ENCODE data around the gene VTCN1. TPM values are rescaled to one million over a fixed set of nuclear protein-coding genes. Genes with fewer than 3 reads are reported as not detected.

The VTCN1 gene
- total RNA-seq, 2 experiments from 2014 or later, result not detected

DNA sequence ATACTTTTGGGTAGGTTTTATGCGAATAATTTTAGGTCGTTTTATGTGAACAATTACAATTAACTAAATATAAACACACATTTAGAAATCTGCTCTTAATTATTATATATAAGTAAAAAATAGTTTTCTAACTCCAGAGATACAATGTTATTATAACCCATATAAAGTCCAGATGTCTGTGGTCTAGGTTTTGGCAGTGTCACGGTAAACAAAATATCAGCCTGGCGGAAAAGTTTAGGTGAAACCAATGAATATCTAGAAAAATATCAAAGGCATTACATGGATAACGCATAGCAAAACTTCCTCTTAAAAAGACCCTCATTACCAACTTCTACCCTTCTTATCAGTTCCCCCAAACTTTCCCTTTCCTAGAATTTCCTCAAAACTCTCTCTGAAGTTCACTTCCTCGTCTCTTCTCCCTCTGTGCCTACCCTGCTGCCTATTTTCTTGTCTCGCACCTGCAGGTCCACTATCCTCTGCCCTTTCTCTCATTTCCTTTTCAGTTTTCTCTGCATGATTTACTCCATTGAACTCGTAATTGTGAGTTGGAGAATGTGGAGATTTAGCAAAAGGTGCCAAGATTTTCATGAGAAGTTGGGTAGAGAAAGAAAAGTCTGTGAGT, 21.8 kb downstream of the VTCN1 start:
- H3K4me3 Mint-ChIP-seq, result no peak overlapping the region

DNA sequence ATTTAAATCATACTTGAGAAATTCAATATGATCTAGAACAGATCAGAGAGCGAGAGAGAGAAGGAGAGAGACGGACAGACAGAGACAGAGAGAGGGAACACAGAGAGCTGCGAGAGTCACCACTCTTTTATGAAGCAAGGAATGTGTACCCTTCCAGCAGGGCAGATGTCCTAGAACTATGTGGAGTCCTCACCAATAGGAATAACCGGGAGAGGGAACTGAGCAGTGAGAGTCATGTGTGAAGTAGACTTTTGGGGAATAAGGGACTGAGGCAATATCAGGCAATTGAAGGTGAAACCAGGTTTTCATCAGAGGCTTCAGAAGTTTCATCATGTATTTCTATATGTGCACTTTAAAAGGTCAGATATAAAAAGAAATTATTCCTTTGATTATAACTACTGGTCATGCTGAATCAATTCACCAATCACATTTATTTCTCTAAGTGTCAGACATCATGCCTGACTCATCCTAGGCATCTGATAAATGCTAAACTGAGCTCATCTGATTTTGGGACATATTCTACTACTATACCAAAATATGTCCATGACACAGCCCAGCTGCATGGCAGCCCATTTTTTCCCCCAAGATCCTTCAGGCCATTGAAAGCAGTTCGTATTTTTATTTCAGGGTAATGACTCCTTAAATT, 22.4 kb downstream of the VTCN1 start:
- Mint-ChIP-seq H3K9me3 (no peaks in the 10 kb centered on the region), H3K27ac (no peak overlapping the region), H3K4me3 (no peak overlapping the region), H3K36me3 (no peaks in the 10 kb centered on the region), H3K27me3 (peaks cover 9% of the 10 kb centered on the region), H3K4me1 (no peaks in the 10 kb centered on the region)
- DNase-seq (no peak), ATAC-seq (ENCODE audit: low read depth) (no peak)
- POLR2A ChIA-PET, result no interaction called here

More for the DNA sequence above, 21.8 kb downstream of the VTCN1 start:
- ATAC-seq (ENCODE audit: low read depth), result no peak
- Mint-ChIP-seq H3K4me1 (no peaks in the 10 kb centered on the region), H3K9me3 (no peaks in the 10 kb centered on the region), H3K27ac (no peak overlapping the region), H3K27me3 (peaks cover 9% of the 10 kb centered on the region), H3K36me3 (no peaks in the 10 kb centered on the region)
- DNase-seq, result no peak
- POLR2A ChIA-PET, result no interaction called here

DNA sequence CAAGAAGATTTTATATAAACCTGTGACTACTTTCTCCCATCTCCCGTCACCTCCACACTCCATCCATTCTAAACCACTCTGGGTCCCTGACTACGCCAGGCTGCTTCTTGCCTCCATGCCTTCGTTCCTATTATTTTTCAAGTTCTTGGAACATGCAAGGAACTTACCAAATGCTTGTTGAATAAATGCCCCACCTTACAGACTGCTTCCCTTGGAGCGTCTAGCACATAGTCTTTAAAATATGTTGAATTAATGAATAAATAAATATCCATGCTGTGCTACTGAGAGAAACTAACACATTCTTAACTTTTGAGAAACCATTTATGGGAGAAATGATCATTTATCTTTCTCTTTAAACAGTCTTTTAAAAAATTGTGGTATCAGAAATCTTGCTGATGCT, 27.6 kb downstream of the VTCN1 start:
- H3K27ac Mint-ChIP-seq, result no peak overlapping the region
- POLR2A ChIA-PET, result no interaction called here
- H3K4me1 Mint-ChIP-seq, result no peaks in the 10 kb centered on the region
- H3K9me3 Mint-ChIP-seq, result no peaks in the 10 kb centered on the region
- H3K27me3 Mint-ChIP-seq, result peaks cover 8% of the 10 kb centered on the region
- H3K36me3 Mint-ChIP-seq, result no peaks in the 10 kb centered on the region
- no peak overlapping the region for H3K4me3 Mint-ChIP-seq
- DNase-seq, result no peak
- ATAC-seq (ENCODE audit: low read depth), result no peak

- no peak for ATAC-seq (ENCODE audit: low read depth)
- H3K36me3 Mint-ChIP-seq, result no peaks in the 10 kb centered on the region
- POLR2A ChIA-PET, result no interaction called here
Measured at GRCh38 chr1:117182319-117182718, 28.4 kb downstream of the VTCN1 start.

DNA sequence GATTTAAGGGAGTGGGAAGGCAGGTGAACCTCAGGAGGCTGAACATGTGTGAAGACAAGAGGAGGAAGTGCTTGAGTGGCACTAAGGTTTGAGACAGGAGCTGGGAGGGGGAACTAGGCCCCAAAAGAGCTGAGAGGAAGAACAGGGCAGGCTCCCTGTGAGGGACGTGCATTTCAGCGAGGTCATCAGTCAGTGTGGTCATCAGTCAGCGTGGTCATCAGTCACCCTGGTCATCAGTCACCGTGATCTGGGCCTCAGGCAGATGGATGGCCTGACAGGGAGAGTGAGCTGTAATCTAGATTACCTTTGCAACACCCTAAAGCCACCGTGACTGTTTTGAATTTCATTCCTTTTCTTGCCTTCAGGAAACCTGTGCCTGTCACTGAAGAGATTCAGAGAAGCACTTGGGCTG, 29.1 kb downstream of the VTCN1 start:
- H3K4me3 Mint-ChIP-seq, result no peak overlapping the region
- DNase-seq, result no peak
- POLR2A ChIA-PET, result no interaction called here
- H3K27ac Mint-ChIP-seq, result no peak overlapping the region
- no peaks in the 10 kb centered on the region for H3K4me1 Mint-ChIP-seq
- H3K27me3 Mint-ChIP-seq, result peaks cover 5% of the 10 kb centered on the region
- no peaks in the 10 kb centered on the region for H3K36me3 Mint-ChIP-seq
- no peaks in the 10 kb centered on the region for H3K9me3 Mint-ChIP-seq
- no peak for ATAC-seq (ENCODE audit: low read depth)

More at GRCh38 chr1:117182319-117182718, 28.4 kb downstream of the VTCN1 start:
- Mint-ChIP-seq H3K9me3 (no peaks in the 10 kb centered on the region), H3K27me3 (peaks cover 5% of the 10 kb centered on the region), H3K4me1 (no peaks in the 10 kb centered on the region), H3K27ac (no peak overlapping the region), H3K4me3 (no peak overlapping the region)
- no peak for DNase-seq

- H3K4me1 Mint-ChIP-seq, result no peaks in the 10 kb centered on the region
- H3K27ac Mint-ChIP-seq, result no peak overlapping the region
- no peak overlapping the region for H3K4me3 Mint-ChIP-seq
- ATAC-seq (ENCODE audit: low read depth) (no peak), DNase-seq (no peak)
- POLR2A ChIA-PET, result no interaction called here
- H3K9me3 Mint-ChIP-seq, result no peaks in the 10 kb centered on the region
- H3K27me3 Mint-ChIP-seq, result peaks cover 5% of the 10 kb centered on the region
- no peaks in the 10 kb centered on the region for H3K36me3 Mint-ChIP-seq
Measured at GRCh38 chr1:117180147-117180967, 30.4 kb downstream of the VTCN1 start.

DNA sequence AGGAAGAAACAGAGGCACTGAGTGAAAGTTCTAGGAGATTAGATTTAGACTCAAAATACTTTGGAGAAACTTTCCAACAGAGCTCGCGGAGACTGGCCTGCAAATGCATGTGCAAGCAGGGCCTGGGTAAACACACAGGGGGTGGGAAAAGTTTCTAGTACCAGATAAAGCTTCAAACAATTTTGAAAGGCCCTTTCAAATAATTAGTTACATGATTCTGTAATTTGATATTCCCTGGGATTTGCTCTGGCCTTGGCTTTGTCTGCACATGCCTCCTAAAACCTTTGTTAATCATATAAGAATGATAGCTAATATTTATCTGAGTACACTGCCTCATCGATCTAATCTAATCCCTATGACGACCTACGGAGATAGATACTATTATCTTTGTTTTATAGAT, 31.3 kb downstream of the VTCN1 start:
- H3K27ac Mint-ChIP-seq, result no peak overlapping the region
- H3K4me3 Mint-ChIP-seq, result no peak overlapping the region
- no peaks in the 10 kb centered on the region for H3K36me3 Mint-ChIP-seq
- no peak for DNase-seq
- POLR2A ChIA-PET, result no interaction called here
- no peaks in the 10 kb centered on the region for H3K9me3 Mint-ChIP-seq
- peaks cover 4% of the 10 kb centered on the region for H3K27me3 Mint-ChIP-seq
- no peaks in the 10 kb centered on the region for H3K4me1 Mint-ChIP-seq
- ATAC-seq (ENCODE audit: low read depth), result no peak

DNA sequence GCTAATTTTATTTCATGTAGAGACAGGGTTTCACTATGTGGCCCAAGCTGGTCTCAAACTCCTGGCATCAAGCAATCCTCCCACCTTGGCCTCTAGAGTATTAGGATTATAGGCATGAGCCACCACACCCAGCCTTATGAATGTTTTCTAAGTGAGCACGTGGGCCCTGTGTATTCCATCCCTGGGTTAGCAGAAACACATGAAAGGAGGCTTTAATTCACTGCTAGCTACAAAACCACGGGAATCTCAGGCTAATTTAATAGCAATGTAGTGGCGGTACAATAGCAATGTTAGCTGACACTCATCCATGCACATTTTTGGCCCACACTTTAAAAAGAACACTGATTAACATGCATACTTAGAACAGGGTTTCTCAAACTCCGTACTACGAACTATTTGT, 32.0 kb downstream of the VTCN1 start:
- Mint-ChIP-seq H3K9me3 (no peaks in the 10 kb centered on the region), H3K27ac (no peak overlapping the region), H3K27me3 (peaks cover 4% of the 10 kb centered on the region), H3K4me1 (no peaks in the 10 kb centered on the region), H3K36me3 (no peaks in the 10 kb centered on the region), H3K4me3 (no peak overlapping the region)
- ATAC-seq (ENCODE audit: low read depth) (no peak), DNase-seq (no peak)
- POLR2A ChIA-PET, result no interaction called here

DNA sequence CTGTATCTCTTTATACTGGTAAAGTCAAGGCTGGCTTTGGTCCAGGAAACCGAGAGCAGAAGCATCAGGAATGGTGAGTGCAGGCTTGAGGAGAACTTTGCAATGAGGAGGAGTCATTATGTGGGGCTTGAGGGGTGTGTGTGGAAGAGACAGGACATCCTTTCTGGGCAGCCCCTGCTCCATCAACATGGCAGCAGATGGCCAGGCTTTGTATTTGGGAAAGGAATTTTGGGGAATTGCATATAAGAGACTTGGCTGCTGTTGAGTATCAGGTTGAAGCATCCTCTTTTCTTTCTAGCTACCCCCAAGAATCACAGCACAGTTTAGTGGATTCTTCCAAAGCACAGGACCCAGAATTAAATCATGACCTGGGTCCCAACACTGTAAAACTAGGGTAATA, 33.4 kb downstream of the VTCN1 start:
- no peak overlapping the region for H3K4me3 Mint-ChIP-seq
- DNase-seq (no peak), ATAC-seq (ENCODE audit: low read depth) (no peak)
- POLR2A ChIA-PET, result interaction anchor here (0.7 kb wide), 1 partner anchor 186 kb away, joined by 3 read pairs; no protein-coding TSS in a partner anchor
- no peaks in the 10 kb centered on the region for H3K9me3 Mint-ChIP-seq
- no peak overlapping the region for H3K27ac Mint-ChIP-seq
- H3K36me3 Mint-ChIP-seq, result no peaks in the 10 kb centered on the region
- H3K4me1 Mint-ChIP-seq, result no peaks in the 10 kb centered on the region
- no peaks in the 10 kb centered on the region for H3K27me3 Mint-ChIP-seq

DNA sequence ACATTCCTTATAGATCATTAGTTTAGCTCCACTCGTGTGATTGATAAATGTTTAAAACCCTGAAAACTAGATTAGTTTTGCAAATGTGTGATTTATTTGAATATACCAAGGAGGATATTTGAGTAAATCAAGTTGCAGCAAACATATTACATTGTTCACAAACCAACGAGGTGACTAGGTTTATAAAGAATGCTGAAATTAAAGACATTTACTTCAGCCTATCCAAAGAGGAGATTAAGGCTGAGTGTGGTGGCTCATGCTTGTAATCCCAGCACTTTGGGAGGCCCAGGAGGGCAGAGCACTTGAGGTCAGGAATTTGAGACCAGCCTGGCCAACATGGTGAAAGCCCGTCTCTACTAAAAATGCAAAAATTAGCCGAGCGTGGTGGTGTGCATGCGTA, 34.1 kb downstream of the VTCN1 start:
- Mint-ChIP-seq H3K9me3 (no peaks in the 10 kb centered on the region), H3K36me3 (no peaks in the 10 kb centered on the region), H3K27me3 (no peaks in the 10 kb centered on the region), H3K4me3 (no peak overlapping the region), H3K27ac (no peak overlapping the region), H3K4me1 (no peaks in the 10 kb centered on the region)
- POLR2A ChIA-PET, result no interaction called here
- no peak for ATAC-seq (ENCODE audit: low read depth)
- DNase-seq, result no peak

DNA sequence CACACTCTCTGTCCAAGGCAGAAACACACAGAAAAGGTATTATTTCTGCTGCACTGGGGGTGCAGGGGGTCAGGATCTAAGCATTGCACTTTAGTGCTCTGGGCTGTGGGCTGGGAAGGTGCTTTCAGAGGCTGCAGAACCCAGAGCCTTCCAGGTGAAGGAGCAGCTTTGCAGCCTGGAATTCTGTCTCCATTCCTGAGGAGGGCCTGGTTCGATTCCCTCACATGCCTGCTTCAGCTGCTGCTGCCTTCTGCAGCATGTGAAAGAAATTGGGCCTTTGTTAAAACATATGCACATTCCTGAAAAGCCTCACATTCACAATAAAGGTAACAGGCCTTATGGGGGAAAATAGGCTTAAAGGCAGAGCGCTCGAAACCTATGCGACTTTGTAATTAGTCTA, 35.9 kb downstream of the VTCN1 start:
- Mint-ChIP-seq H3K36me3 (no peaks in the 10 kb centered on the region), H3K27ac (no peak overlapping the region)

GRCh38 chr1:117173691-117174090, 37.0 kb downstream of the VTCN1 start:
- H3K36me3 Mint-ChIP-seq, result no peaks in the 10 kb centered on the region
- H3K4me3 Mint-ChIP-seq, result no peak overlapping the region
- H3K4me1 Mint-ChIP-seq, result no peaks in the 10 kb centered on the region

More for the DNA sequence above, 35.9 kb downstream of the VTCN1 start:
- no peak overlapping the region for H3K4me3 Mint-ChIP-seq
- H3K9me3 Mint-ChIP-seq, result no peaks in the 10 kb centered on the region
- H3K4me1 Mint-ChIP-seq, result no peaks in the 10 kb centered on the region
- DNase-seq (no peak), ATAC-seq (ENCODE audit: low read depth) (no peak)
- no peaks in the 10 kb centered on the region for H3K27me3 Mint-ChIP-seq
- POLR2A ChIA-PET, result no interaction called here

DNA sequence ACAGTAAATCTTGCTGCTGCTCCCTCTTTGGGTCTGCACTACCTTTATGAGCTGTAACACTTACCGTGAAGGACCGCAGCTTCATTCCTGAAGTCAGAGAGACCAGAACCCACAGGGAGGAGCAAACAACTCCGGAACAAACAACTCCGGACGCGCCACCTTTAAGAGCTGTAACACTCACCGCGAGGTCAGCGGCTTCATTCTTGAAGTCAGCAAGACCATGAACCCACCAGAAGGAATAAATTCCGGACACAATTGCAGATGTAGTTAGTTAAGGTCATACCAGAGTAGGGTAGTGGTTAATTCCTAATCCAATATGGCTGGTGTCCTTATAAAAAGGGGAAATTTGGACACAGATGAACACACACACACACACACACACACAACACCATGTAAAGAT, 37.7 kb downstream of the VTCN1 start:
- Mint-ChIP-seq H3K27ac (no peak overlapping the region), H3K4me1 (no peaks in the 10 kb centered on the region), H3K27me3 (peaks cover 2% of the 10 kb centered on the region), H3K4me3 (no peak overlapping the region), H3K9me3 (no peaks in the 10 kb centered on the region), H3K36me3 (no peaks in the 10 kb centered on the region)
- POLR2A ChIA-PET, result no interaction called here
- no peak for DNase-seq
- ATAC-seq (ENCODE audit: low read depth), result no peak

More at GRCh38 chr1:117173691-117174090, 37.0 kb downstream of the VTCN1 start:
- DNase-seq, result no peak
- H3K9me3 Mint-ChIP-seq, result no peaks in the 10 kb centered on the region
- ATAC-seq (ENCODE audit: low read depth), result no peak
- POLR2A ChIA-PET, result no interaction called here
- H3K27me3 Mint-ChIP-seq, result no peaks in the 10 kb centered on the region
- H3K27ac Mint-ChIP-seq, result no peak overlapping the region

All from activated naive CD8-positive, alpha-beta T cell treated with anti-CD3 and anti-CD28 coated beads, Interleukin-2, amount 10 ng/mL, durations not matched to agents 7 days and 5 days (primary cell).